ENCODE results near the gene HECW1. TPM values are rescaled to one million over a fixed set of nuclear protein-coding genes. Genes with fewer than 3 reads are reported as not detected.

HECW1 gene
- total and polyA plus RNA-seq, 10 of the 15 experiments (the other 5 are each of a cell fraction or from before 2014, with no cell fraction given) = under 0.01 to 0.31 (median 0.04) TPM; not detected in 3

DNA sequence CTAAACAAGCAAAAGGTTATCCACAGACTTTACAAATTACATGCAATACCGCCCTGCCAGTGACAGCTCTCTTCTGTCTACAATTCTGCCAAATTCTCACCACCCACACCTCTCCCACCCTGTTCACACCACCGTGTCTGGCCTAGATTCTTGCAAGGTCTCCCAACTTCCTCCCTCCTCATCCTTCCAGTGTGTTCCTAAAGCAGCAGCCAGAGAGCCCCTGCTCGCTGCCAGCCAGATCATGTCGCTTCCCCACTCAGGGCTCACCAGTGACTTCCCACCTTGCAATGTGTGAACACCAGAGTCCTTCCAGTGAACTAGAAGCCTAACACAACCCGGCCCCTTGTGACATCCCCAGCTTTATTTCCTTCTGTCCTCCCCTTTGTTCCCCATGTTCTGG is 121.6 kb downstream of the HECW1 start:
- SMC1A ChIA-PET (ENCODE audit: uncharacterized antibody, unreplicated experiment) = interaction anchor here (1.3 kb wide), 1 partner anchor 27 kb away, joined by 6 read pairs; no protein-coding TSS in a partner anchor
- CTCF ChIA-PET = interaction anchor here (1.0 kb wide), 1 partner anchor 206 kb away, joined by 3 read pairs; no protein-coding TSS in a partner anchor
- POLR2A ChIA-PET = interaction anchor here (1.1 kb wide), 1 partner anchor 16 kb away, joined by 4 read pairs; no protein-coding TSS in a partner anchor
- TF ChIP-seq, protein P1, sequence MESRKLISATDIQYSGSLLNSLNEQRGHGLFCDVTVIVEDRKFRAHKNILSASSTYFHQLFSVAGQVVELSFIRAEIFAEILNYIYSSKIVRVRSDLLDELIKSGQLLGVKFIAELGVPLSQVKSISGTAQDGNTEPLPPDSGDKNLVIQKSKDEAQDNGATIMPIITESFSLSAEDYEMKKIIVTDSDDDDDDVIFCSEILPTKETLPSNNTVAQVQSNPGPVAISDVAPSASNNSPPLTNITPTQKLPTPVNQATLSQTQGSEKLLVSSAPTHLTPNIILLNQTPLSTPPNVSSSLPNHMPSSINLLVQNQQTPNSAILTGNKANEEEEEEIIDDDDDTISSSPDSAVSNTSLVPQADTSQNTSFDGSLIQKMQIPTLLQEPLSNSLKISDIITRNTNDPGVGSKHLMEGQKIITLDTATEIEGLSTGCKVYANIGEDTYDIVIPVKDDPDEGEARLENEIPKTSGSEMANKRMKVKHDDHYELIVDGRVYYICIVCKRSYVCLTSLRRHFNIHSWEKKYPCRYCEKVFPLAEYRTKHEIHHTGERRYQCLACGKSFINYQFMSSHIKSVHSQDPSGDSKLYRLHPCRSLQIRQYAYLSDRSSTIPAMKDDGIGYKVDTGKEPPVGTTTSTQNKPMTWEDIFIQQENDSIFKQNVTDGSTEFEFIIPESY (IDR thresholded peaks at IDR 0.05) = no peak
- TF ChIP-seq NR2C1 (IDR thresholded peaks at IDR 0.05) (no peak), ETV6 (conservative IDR thresholded peaks at IDR 0.05 in 1 of 2, IDR thresholded peaks at IDR 0.05 in 1 of 2; ENCODE audit: borderline replicate concordance in 1 of 2, low read depth in 1 of 2) (no peak), SMAD5 (IDR thresholded peaks at IDR 0.05; ENCODE audit: low read depth) (no peak), SMC3 (IDR thresholded peaks at IDR 0.05; ENCODE audit: borderline replicate concordance, low read length) (no peak), PBX3 (IDR thresholded peaks at IDR 0.05; ENCODE audit: insufficient replicate concordance, low read depth, low read length) (no peak), SRF (IDR thresholded peaks at IDR 0.05; ENCODE audit: low read depth in 2 of 2, low read length in 2 of 2) (no peak), ATF3 (IDR thresholded peaks at IDR 0.05; ENCODE audit: borderline replicate concordance, extremely low read depth, low read depth, low read length) (no peak), ZNF622 (IDR thresholded peaks at IDR 0.05) (no peak), MXI1 (IDR thresholded peaks at IDR 0.05; ENCODE audit: low read depth, low read length) (no peak), ZBTB4 (CRISPR knock-in tag; IDR thresholded peaks at IDR 0.05) (no peak), NFIC (IDR thresholded peaks at IDR 0.05; ENCODE audit: low read depth, low read length) (no peak)
- TF ChIP-seq, protein P2, sequence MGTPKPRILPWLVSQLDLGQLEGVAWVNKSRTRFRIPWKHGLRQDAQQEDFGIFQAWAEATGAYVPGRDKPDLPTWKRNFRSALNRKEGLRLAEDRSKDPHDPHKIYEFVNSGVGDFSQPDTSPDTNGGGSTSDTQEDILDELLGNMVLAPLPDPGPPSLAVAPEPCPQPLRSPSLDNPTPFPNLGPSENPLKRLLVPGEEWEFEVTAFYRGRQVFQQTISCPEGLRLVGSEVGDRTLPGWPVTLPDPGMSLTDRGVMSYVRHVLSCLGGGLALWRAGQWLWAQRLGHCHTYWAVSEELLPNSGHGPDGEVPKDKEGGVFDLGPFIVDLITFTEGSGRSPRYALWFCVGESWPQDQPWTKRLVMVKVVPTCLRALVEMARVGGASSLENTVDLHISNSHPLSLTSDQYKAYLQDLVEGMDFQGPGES (IDR thresholded peaks at IDR 0.05) = no peak

More for the DNA sequence above, 121.6 kb downstream of the HECW1 start:
- H3K9ac ChIP-seq (ENCODE audit: control insufficient read depth, insufficient read depth, low read length) = no peak overlapping the region
- H3K4me3 ChIP-seq = no peak overlapping the region
- no peaks in the 10 kb centered on the region for H3K4me1 ChIP-seq (ENCODE audit: control insufficient read depth, insufficient read depth, low read length)
- BruUV-seq (replicated peaks) = no TSS peak
- no peak overlapping the region for H2AFZ ChIP-seq (ENCODE audit: control insufficient read depth, low read depth, low read length)
- in situ Hi-C loops (cut with MboI) (no loop called here), intact Hi-C loops (cut with micrococcal nuclease; ENCODE audit: unreplicated experiment) (no loop called here)
- no peaks in the 10 kb centered on the region for H3K79me2 ChIP-seq (ENCODE audit: control insufficient read depth, insufficient read depth, low read length)
- ATAC-seq (no peak), DNase-seq (ENCODE audit: low read depth, low spot score) (no peak), FAIRE-seq (no peak)
- RAD21 ChIA-PET (ENCODE audit: unreplicated experiment) = no interaction called here
- H3K9me3 ChIP-seq (replicated peaks; ENCODE audit: control insufficient read depth, insufficient read depth, low read length) = no peaks in the 10 kb centered on the region
- no peak overlapping the region for H3K27ac ChIP-seq (ENCODE audit: control insufficient read depth, insufficient read depth)
- 4% methylated on average over 5 of the region's 5 CpGs for WGBS (ENCODE audit: insufficient coverage, insufficient replicate concordance, low lambda C conversion rate, missing lambda C conversion rate)
- H3K36me3 ChIP-seq (ENCODE audit: control insufficient read depth in 2 of 2, insufficient read depth in 2 of 2, low read length in 1 of 2) = no peaks in the 10 kb centered on the region
- no peak overlapping the region for H3K4me2 ChIP-seq (ENCODE audit: control insufficient read depth, insufficient read depth)
- no peaks in the 10 kb centered on the region; a peak in 2 of 4 replicates for H3K27me3 ChIP-seq (replicated peaks in 1 of 2; ENCODE audit: control insufficient read depth in 2 of 2, insufficient read depth in 2 of 2, low read length in 1 of 2)
- no peaks in the 10 kb centered on the region for H4K20me1 ChIP-seq (ENCODE audit: control insufficient read depth, insufficient read depth)

Data from GM12878 (cell line).